Glomerular endothelial cell (primary cell): ENCODE measurements around the gene CDC25C. TPM values are rescaled to one million over a fixed set of nuclear protein-coding genes. Genes with fewer than 3 reads are reported as not detected.
"Not testable (repeated sequence)": the region's sequence is repeated elsewhere in the genome, so short reads cannot be mapped to it uniquely, and the experiment has no call there.

Source experiments
- DNase-seq: peaks from one replicate; pipeline ENCODE4 v3.0.0-alpha.2; 2011; ENCODE audit warnings: low read depth, low spot score; ENCODE audit errors: extremely low read depth
- total RNA-seq: library from RNA; depleted of rRNA; stranded (reverse); fragments of >200 nt; gene quantifications from 2 replicates; pipeline ENCODE4 v1.2.3, GENCODE V29; 2015

Gene CDC25C
- total RNA-seq, 1 donor from 2014 or later: 2.9 TPM

- no peak for DNase-seq
Observed at GRCh38 chr5:138280915-138281314, 50.7 kb downstream of the CDC25C start.

GRCh38 chr5:138276402-138277054, 55.1 kb downstream of the CDC25C start:
- DNase-seq: no peak

- no peak for DNase-seq
Observed at GRCh38 chr5:138275895-138276294, 55.7 kb downstream of the CDC25C start.

- DNase-seq: no peak
Observed at GRCh38 chr5:138275379-138275782, 56.2 kb downstream of the CDC25C start.

- no peak for DNase-seq
Observed at GRCh38 chr5:138274189-138274853, 57.3 kb downstream of the CDC25C start, which contains the start of gene GFRA3. Gene GFRA3, minus strand, starts transcription at chr5:138274621. Its CDS starts 197 bp downstream, at chr5:138274424.

- no peak for DNase-seq
Observed at GRCh38 chr5:138273834-138274188, 57.8 kb downstream of the CDC25C start.

- no peak for DNase-seq
Observed at GRCh38 chr5:138272681-138273080, 58.9 kb downstream of the CDC25C start.

- no peak for DNase-seq
Observed at GRCh38 chr5:138271281-138271680, 60.3 kb downstream of the CDC25C start.

GRCh38 chr5:138264183-138264582, 67.4 kb downstream of the CDC25C start:
- DNase-seq: no peak

- DNase-seq: no peak
Observed at GRCh38 chr5:138263581-138263980, 68.0 kb downstream of the CDC25C start.

GRCh38 chr5:138258704-138259292, 72.8 kb downstream of the CDC25C start:
- DNase-seq: no peak

- DNase-seq: no peak
Observed at GRCh38 chr5:138257583-138257982, 74.0 kb downstream of the CDC25C start.

- DNase-seq: no peak
Observed at GRCh38 chr5:138252944-138253343, 78.7 kb downstream of the CDC25C start.

GRCh38 chr5:138247800-138248199, 83.8 kb downstream of the CDC25C start:
- DNase-seq: not testable (repeated sequence)

- no peak for DNase-seq
Observed at GRCh38 chr5:138246822-138247221, 84.8 kb downstream of the CDC25C start.

- DNase-seq: no peak
Observed at GRCh38 chr5:138246334-138246733, 85.3 kb downstream of the CDC25C start.

GRCh38 chr5:138245717-138246116, 85.9 kb downstream of the CDC25C start:
- no peak for DNase-seq

- no peak for DNase-seq
Observed at GRCh38 chr5:138243794-138244193, 87.8 kb downstream of the CDC25C start.

- no peak for DNase-seq
Observed at GRCh38 chr5:138241688-138242571, 89.7 kb downstream of the CDC25C start.

- DNase-seq: no peak
Observed at GRCh38 chr5:138240650-138241385, 90.8 kb downstream of the CDC25C start.
